K562 (cell line): ENCODE measurements around the gene SIRT7. TPM values are rescaled to one million over a fixed set of nuclear protein-coding genes. Genes with fewer than 3 reads are reported as not detected.

Experiments used
- CHD1 ChIP-seq: fragments of 200-600 bp; sonication (generic); IDR thresholded peaks from one replicate; pipeline ENCODE4 v1.6.1; 2012; ENCODE audit warnings: mild to moderate bottlenecking, moderate library complexity, low read length, inconsistent platforms
- CREB1 ChIP-seq, 2 experiments: sonication (generic) in 1 of 2; formaldehyde crosslinking in 1 of 2; IDR thresholded peaks; 2 replicates each; pipeline versions ENCODE4 v1.6.1 to v1.8.0; 2012 to 2022; ENCODE audit warnings: inconsistent platforms in 1 of 2, mild to moderate bottlenecking in 1 of 2, missing genetic modification reagents in 1 of 2, moderate library complexity in 1 of 2
- HDAC1 ChIP-seq, 2 experiments: fragments of 450-650 bp; IDR thresholded peaks; 2 replicates each; pipeline ENCODE4 v1.6.1; 2016 to 2017; ENCODE audit warnings: inconsistent platforms in 1 of 2, mild to moderate bottlenecking in 1 of 2, moderate library complexity in 1 of 2
- KLF16 ChIP-seq: IDR thresholded peaks from 2 replicates; pipeline ENCODE4 v1.6.1; 2016; ENCODE audit warnings: antibody characterized with exemption
- LARP7 ChIP-seq: fragments of 450-650 bp; IDR thresholded peaks from 2 replicates; pipeline ENCODE4 v1.6.1; 2016
- MXI1 ChIP-seq: IDR thresholded peaks from 2 replicates; pipeline ENCODE4 v1.6.1; 2011; ENCODE audit warnings: low read depth, mild to moderate bottlenecking, improper control_type of control experiment, low read length
- NCOA1 ChIP-seq: fragments of 450-650 bp; IDR thresholded peaks from 2 replicates; pipeline ENCODE4 v1.6.1; 2016; ENCODE audit warnings: low read depth
- NFIC ChIP-seq: fragments of 450-650 bp; IDR thresholded peaks from 2 replicates; pipeline ENCODE4 v1.6.1; 2017; ENCODE audit warnings: mild to moderate bottlenecking, inconsistent platforms
- PURB ChIP-seq: sonication (generic); formaldehyde crosslinking; IDR thresholded peaks from 2 replicates; pipeline ENCODE4 v1.9.0; 2021; ENCODE audit warnings: low read depth, mild to moderate bottlenecking, missing genetic modification reagents
- PYGO2 ChIP-seq: fragments of 450-650 bp; IDR thresholded peaks from 2 replicates; pipeline ENCODE4 v1.6.1; 2016; ENCODE audit warnings: mild to moderate bottlenecking, missing genetic modification characterization, moderate library complexity, missing compliant biosample characterization
- RAD51 ChIP-seq: fragments of 450-650 bp; IDR thresholded peaks from 2 replicates; pipeline ENCODE4 v1.7.1; 2016; ENCODE audit warnings: low read depth, mild to moderate bottlenecking, borderline replicate concordance
- RCOR1 ChIP-seq, 2 experiments: IDR thresholded peaks; 2 replicates each; pipeline ENCODE4 v1.6.1; 2012; ENCODE audit warnings: low read depth in 2 of 2, low read length in 2 of 2, borderline replicate concordance in 1 of 2, improper control_type of control experiment in 1 of 2
- RFX1 ChIP-seq: fragments of 450-650 bp; IDR thresholded peaks from 2 replicates; pipeline ENCODE4 v1.6.1; 2016; ENCODE audit warnings: mild to moderate bottlenecking, moderate library complexity
- ZNF384 ChIP-seq: IDR thresholded peaks from 2 replicates; pipeline ENCODE4 v1.6.1; 2012; ENCODE audit warnings: low read depth, low read length, improper control_type of control experiment
- ZNF830 ChIP-seq: fragments of 250-450 bp; sonication (Bioruptor Pico); IDR thresholded peaks from 2 replicates; pipeline ENCODE4 v1.5.0; 2021; ENCODE audit warnings: mild to moderate bottlenecking
- polyA plus RNA-seq, 8 experiments: library from polyadenylated mRNA; depleted of rRNA in 4 of 8; stranded (reverse) in 5 of 8; unstranded in 3 of 8; fragments of >200 nt; fragmentation: Nextera tagmentation in 2 of 8; fragmentation: Illumina TruSeq in 1 of 8; extraction: Ambion mirVana in 2 of 8; extraction: Trizol in 1 of 8; gene quantifications; 2 replicates each; pipeline versions ENCODE4 v1.2.1 to v1.2.3, GENCODE V29; 2011 to 2014; ENCODE audit warnings: inconsistent platforms in 1 of 8, missing spikeins in 1 of 8
- total RNA-seq, 7 experiments: library from RNA; depleted of rRNA in 6 of 7; stranded (reverse); fragments of >200 nt in 6 of 7; fragmentation: Illumina TruSeq in 2 of 7; extraction: Trizol in 2 of 7; gene quantifications; 2 replicates each; pipeline versions ENCODE4 v1.2.1 to v1.2.3, GENCODE V29; 2011 to 2021; ENCODE audit warnings: low replicate concordance in 1 of 7
- TF ChIP-seq, protein P1 (sequence below): sonication (generic); formaldehyde crosslinking; IDR thresholded peaks from 2 replicates; pipeline ENCODE4 v1.8.0; 2022; ENCODE audit warnings: mild to moderate bottlenecking, missing genetic modification reagents
- TF ChIP-seq, protein P2 (sequence below): fragments of 450-650 bp; formaldehyde crosslinking; IDR thresholded peaks from 2 replicates; pipeline ENCODE4 v1.4.0; 2020; ENCODE audit warnings: mild to moderate bottlenecking, mixed read lengths
- TF ChIP-seq, protein P3 (sequence below): fragments of 450-650 bp; IDR thresholded peaks from 2 replicates; pipeline ENCODE4 v1.6.1; 2014; ENCODE audit warnings: low read depth, mild to moderate bottlenecking, moderate library complexity, borderline replicate concordance
- TF ChIP-seq, protein P4 (sequence below): sonication (generic); formaldehyde crosslinking; IDR thresholded peaks from 2 replicates; pipeline ENCODE4 v1.8.0; 2022; ENCODE audit warnings: mild to moderate bottlenecking, missing genetic modification reagents, borderline replicate concordance
- TF ChIP-seq, protein P5 (sequence below): sonication (generic); formaldehyde crosslinking; IDR thresholded peaks from 2 replicates; pipeline ENCODE4 v1.4.0; 2020; ENCODE audit warnings: mild to moderate bottlenecking, missing genetic modification reagents

Gene SIRT7
- total and polyA plus RNA-seq, 9 of the 15 experiments (the other 6 are each of a cell fraction or from before 2014, with no cell fraction given): 1.6 to 54.8 (median 20.3) TPM

DNA sequence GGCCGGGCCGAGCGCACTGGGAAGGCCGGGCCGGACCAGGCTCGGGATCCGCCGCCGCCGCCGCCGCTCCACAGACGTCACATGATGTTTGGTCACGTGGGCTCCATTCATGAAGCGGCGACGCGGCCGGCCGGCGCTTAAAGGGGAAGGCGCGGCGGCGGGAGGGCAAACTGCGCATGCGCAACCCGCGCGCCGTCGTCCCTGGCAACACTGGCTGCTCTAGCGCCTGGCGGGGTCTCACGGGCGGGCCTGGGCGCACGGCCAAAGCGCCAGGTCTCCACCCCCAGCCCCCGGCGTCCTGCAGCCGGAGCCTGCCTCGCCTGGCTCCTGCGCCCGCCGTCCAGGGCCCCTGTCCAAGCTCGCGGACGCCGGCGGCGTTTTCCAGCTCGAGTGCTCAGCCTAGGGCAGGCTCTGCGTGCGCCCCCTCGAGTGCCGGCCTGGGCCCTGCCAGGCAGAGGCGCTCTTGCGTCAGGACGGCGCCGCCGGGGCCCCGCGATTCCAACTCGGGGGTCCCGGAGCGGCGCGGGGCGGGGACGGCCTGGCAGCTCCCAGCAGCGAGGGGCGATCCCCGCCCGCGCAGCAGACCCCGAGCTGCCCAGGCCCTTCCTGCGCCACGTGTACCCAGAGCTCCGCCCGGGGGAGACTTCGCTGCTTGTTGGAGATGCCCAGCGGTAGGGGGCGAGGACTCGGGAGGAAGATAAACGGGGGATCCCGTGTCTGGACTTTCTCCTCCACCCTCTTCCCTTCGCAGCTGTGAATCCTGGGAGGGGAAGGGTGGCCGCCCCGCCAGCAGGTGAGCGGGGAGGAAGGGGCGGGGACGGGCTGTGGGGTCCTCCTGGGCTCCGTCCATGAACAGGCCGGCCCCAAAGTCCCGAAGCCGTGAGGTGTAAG lies 9.9 kb upstream of the SIRT7 start, which contains the start of gene MAFG (continued):
- TF ChIP-seq, protein P1, sequence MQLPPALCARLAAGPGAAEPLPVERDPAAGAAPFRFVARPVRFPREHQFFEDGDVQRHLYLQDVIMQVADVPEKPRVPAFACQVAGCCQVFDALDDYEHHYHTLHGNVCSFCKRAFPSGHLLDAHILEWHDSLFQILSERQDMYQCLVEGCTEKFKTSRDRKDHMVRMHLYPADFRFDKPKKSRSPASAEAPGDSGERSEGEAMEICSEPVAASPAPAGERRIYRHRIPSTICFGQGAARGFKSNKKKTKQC (CRISPR knock-in tag): no peak
- TF ChIP-seq RCOR1 (IDR thresholded peaks at IDR 0.05; ENCODE audit: borderline replicate concordance in 1 of 2, low read depth in 2 of 2, low read length in 2 of 2): peak in 1 of 2 experiments; percentile 25; a peak in 1 of 4 replicates
- peak; percentile 97 for TF ChIP-seq RAD51
- TF ChIP-seq, protein P2, sequence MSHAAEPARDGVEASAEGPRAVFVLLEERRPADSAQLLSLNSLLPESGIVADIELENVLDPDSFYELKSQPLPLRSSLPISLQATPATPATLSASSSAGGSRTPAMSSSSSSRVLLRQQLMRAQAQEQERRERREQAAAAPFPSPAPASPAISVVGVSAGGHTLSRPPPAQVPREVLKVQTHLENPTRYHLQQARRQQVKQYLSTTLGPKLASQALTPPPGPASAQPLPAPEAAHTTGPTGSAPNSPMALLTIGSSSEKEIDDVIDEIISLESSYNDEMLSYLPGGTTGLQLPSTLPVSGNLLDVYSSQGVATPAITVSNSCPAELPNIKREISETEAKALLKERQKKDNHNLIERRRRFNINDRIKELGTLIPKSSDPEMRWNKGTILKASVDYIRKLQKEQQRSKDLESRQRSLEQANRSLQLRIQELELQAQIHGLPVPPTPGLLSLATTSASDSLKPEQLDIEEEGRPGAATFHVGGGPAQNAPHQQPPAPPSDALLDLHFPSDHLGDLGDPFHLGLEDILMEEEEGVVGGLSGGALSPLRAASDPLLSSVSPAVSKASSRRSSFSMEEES (CRISPR knock-in tag): peak; percentile 99
- TF ChIP-seq PYGO2 (tag): no peak
- TF ChIP-seq KLF16: no peak
- TF ChIP-seq HDAC1 (IDR thresholded peaks at IDR 0.05): peak in 1 of 2 experiments; percentile 59; a peak in 1 of 4 replicates
- TF ChIP-seq PURB (CRISPR knock-in tag): no peak
- peak; percentile 73 for TF ChIP-seq MXI1
- no peak for TF ChIP-seq CHD1
- TF ChIP-seq ZNF830 (CRISPR knock-in tag): no peak
- TF ChIP-seq RFX1: peak; percentile 88; the same call in 1 of the 2 replicates
- no peak for TF ChIP-seq NCOA1
- no peak for TF ChIP-seq LARP7
- peak; percentile 96 for TF ChIP-seq NFIC
- peak; percentile 69; the same call in 1 of the 2 replicates for TF ChIP-seq CREB1 (IDR thresholded peaks at IDR 0.05)
- TF ChIP-seq CREB1 (CRISPR knock-in tag; IDR thresholded peaks at IDR 0.05): peak; percentile 79
- TF ChIP-seq, protein P3, sequence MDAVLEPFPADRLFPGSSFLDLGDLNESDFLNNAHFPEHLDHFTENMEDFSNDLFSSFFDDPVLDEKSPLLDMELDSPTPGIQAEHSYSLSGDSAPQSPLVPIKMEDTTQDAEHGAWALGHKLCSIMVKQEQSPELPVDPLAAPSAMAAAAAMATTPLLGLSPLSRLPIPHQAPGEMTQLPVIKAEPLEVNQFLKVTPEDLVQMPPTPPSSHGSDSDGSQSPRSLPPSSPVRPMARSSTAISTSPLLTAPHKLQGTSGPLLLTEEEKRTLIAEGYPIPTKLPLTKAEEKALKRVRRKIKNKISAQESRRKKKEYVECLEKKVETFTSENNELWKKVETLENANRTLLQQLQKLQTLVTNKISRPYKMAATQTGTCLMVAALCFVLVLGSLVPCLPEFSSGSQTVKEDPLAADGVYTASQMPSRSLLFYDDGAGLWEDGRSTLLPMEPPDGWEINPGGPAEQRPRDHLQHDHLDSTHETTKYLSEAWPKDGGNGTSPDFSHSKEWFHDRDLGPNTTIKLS: peak; percentile 81; the same call in 1 of the 2 replicates
- TF ChIP-seq, protein P4, sequence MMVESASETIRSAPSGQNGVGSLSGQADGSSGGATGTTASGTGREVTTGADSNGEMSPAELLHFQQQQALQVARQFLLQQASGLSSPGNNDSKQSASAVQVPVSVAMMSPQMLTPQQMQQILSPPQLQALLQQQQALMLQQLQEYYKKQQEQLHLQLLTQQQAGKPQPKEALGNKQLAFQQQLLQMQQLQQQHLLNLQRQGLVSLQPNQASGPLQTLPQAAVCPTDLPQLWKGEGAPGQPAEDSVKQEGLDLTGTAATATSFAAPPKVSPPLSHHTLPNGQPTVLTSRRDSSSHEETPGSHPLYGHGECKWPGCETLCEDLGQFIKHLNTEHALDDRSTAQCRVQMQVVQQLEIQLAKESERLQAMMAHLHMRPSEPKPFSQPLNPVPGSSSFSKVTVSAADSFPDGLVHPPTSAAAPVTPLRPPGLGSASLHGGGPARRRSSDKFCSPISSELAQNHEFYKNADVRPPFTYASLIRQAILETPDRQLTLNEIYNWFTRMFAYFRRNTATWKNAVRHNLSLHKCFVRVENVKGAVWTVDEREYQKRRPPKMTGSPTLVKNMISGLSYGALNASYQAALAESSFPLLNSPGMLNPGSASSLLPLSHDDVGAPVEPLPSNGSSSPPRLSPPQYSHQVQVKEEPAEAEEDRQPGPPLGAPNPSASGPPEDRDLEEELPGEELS: peak; percentile 94
- TF ChIP-seq, protein P5, sequence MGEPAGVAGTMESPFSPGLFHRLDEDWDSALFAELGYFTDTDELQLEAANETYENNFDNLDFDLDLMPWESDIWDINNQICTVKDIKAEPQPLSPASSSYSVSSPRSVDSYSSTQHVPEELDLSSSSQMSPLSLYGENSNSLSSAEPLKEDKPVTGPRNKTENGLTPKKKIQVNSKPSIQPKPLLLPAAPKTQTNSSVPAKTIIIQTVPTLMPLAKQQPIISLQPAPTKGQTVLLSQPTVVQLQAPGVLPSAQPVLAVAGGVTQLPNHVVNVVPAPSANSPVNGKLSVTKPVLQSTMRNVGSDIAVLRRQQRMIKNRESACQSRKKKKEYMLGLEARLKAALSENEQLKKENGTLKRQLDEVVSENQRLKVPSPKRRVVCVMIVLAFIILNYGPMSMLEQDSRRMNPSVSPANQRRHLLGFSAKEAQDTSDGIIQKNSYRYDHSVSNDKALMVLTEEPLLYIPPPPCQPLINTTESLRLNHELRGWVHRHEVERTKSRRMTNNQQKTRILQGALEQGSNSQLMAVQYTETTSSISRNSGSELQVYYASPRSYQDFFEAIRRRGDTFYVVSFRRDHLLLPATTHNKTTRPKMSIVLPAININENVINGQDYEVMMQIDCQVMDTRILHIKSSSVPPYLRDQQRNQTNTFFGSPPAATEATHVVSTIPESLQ (CRISPR knock-in tag): 0 out of 2 replicates have a peak, but pooled peaks have one; percentile 16
- no peak for TF ChIP-seq ZNF384
